AG10803 (cell line): ENCODE data around the gene CACNA1E.

ENCODE experiments used
- DNase-seq: peaks from one replicate; pipeline ENCODE4 v3.0.0; 2010; ENCODE audit warnings: low read depth
- H3K4me3 ChIP-seq: 2 replicates; pipeline ENCODE4 v1.5.1; 2011; ENCODE audit warnings: mild to moderate bottlenecking, low read length, control low read depth
- CTCF ChIP-seq: conservative IDR thresholded peaks from 2 replicates; pipeline ENCODE4 v1.5.1; 2011; ENCODE audit warnings: mild to moderate bottlenecking, low read length, control low read depth, inconsistent platforms

The CACNA1E gene

DNA sequence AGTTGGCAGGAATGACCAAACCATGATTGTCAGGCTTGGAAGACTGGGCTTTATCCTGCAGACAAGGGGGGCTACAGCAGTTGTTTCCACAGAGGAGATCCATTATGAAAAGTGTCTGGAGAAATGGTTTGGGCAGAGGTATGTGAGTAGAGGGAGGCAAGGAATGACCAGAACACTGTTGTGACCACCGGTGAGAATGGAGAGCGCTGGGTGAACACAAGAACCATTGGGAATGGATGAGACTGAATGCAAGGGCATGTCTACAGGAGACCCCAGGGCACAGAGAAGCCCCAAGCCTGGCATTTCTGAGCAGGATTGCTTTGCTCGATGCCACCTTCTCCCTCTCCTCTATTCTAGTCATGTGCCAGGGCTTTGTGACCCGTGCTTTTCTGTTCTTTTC lies 125.1 kb downstream of the CACNA1E start:
- H3K4me3 ChIP-seq, result no peak overlapping the region
- TF ChIP-seq CTCF, result no peak
- DNase-seq, result no peak

- no peak for DNase-seq
- no peak for TF ChIP-seq CTCF
- no peak overlapping the region for H3K4me3 ChIP-seq
Observed at GRCh38 chr1:181608948-181609347, 125.6 kb downstream of the CACNA1E start.

GRCh38 chr1:181612100-181612499 lies 128.8 kb downstream of the CACNA1E start:
- H3K4me3 ChIP-seq, result no peak overlapping the region
- no peak for TF ChIP-seq CTCF
- no peak for DNase-seq

GRCh38 chr1:181618559-181618958 lies 135.2 kb downstream of the CACNA1E start:
- DNase-seq, result no peak
- TF ChIP-seq CTCF, result no peak
- H3K4me3 ChIP-seq, result no peak overlapping the region

GRCh38 chr1:181620183-181620582 lies 136.9 kb downstream of the CACNA1E start:
- no peak for DNase-seq
- H3K4me3 ChIP-seq, result no peak overlapping the region
- TF ChIP-seq CTCF, result no peak

- DNase-seq, result no peak
- no peak for TF ChIP-seq CTCF
- H3K4me3 ChIP-seq, result no peak overlapping the region
Observed at GRCh38 chr1:181623850-181624249, 140.5 kb downstream of the CACNA1E start.

DNA sequence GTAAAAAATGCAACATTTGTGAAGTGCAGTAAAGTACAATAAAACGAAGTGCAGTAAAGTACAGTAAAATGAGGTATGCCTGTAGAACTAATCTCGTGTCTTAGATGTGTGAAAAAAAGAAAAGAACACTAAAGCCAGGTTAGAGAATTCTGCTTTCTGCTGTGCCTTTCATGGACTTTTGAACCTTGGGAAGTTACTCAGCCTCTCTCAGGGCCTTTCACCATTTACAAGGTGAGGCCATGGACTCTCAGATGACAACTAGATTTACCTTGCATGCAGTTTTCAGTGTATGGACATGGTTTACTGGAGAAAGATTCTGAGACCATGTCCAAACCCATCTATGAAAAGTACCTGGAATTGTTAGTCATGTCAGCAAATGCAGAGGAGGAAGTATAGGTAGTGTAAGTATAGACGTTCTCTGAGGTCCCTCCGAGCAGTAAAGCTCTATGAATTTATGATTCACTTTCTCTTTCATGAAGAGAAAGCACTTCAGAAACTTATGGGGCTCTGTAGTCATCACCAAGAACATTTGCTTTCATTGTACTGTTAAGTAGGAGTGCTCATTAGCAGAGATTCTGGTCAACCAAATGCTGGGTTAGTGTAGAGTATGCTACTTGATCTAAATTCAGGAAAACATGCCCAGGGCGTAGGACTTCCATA lies 143.1 kb downstream of the CACNA1E start:
- no peak overlapping the region for H3K4me3 ChIP-seq
- DNase-seq, result no peak
- TF ChIP-seq CTCF, result no peak
